ENCODE results near the gene ADORA2B. TPM values are rescaled to one million over a fixed set of nuclear protein-coding genes. Genes with fewer than 3 reads are reported as not detected.
"Not testable (repeated sequence)": the region's sequence is repeated elsewhere in the genome, so short reads cannot be mapped to it uniquely, and the experiment has no call there.

ADORA2B gene
- total and polyA plus RNA-seq, 2 experiments from 2014 or later = 3.3 to 7.9 TPM

DNA sequence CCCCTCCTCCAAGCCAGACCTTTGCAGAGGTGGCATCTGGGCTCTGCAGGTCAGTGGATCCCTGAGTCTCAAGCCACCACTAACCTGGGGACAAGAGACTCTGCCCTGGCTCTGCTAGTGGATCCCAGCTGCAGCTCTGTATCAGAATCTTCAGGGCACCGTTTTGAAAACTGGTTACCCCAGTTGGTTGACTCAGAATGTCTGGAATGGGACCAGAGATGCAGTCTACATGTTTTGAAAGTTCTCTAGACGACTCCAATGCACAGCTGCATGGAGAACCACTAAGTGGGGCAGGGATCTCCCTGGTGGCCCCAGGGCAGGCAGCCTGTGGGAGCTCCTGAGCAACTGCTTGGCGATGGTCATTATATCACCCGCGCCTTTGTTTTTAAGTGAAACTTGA lies 34.1 kb upstream of the ADORA2B start:
- Histone ChIP-seq H3K27ac (ENCODE audit: low read depth) (no peak overlapping the region), H4K20me1 (replicated peaks; ENCODE audit: insufficient read depth) (0 out of 2 replicates have a peak, but pooled peaks cover 3% of the 10 kb centered on the region), H2AFZ (peak overlapping the region; percentile 59; the same call in 1 of the 2 replicates), H3K4me3 (no peak overlapping the region), H3K36me3 (ENCODE audit: insufficient read depth) (no peaks in the 10 kb centered on the region), H3K4me1 (ENCODE audit: insufficient read depth) (peaks cover 9% of the 10 kb centered on the region; the same call in 1 of the 2 replicates), H3K9me2 (ENCODE audit: insufficient read depth) (no peaks in the 10 kb centered on the region), H3K79me2 (replicated peaks; ENCODE audit: insufficient read depth) (no peaks in the 10 kb centered on the region), H3K4me2 (no peak overlapping the region), H3K27me3 (ENCODE audit: insufficient read depth) (no peaks in the 10 kb centered on the region), H3F3A (replicated peaks; ENCODE audit: low read depth) (no peaks in the 10 kb centered on the region)
- ATAC-seq = no peak
- DNase-seq (ENCODE audit: low spot score) = no peak
- Mint-ChIP-seq H3K4me3 (no peak overlapping the region), H3K27ac (no peak overlapping the region), H3K9me3 (0 out of 3 replicates have a peak, but pooled peaks cover 3% of the 10 kb centered on the region), H3K4me1 (peaks cover 13% of the 10 kb centered on the region; the same call in 2 of the 3 replicates), H3K36me3 (ENCODE audit: low read depth) (no peaks in the 10 kb centered on the region), H3K27me3 (ENCODE audit: insufficient read depth, low read depth, poor library complexity) (peaks cover 3% of the 10 kb centered on the region)
- TF ChIP-seq POLR2AphosphoS5 (IDR thresholded peaks at IDR 0.05; ENCODE audit: low read depth) (no peak), STAT1 (IDR thresholded peaks at IDR 0.05; ENCODE audit: unreplicated experiment) (no peak), EZH2phosphoT487 (IDR thresholded peaks at IDR 0.05; ENCODE audit: unreplicated experiment) (no peak), REST (IDR thresholded peaks at IDR 0.05; ENCODE audit: unreplicated experiment) (no peak), JUNB (IDR thresholded peaks at IDR 0.05; ENCODE audit: unreplicated experiment) (no peak), ZNF114 (CRISPR knock-in tag; IDR thresholded peaks at IDR 0.05) (no peak), CREB1 (CRISPR knock-in tag; IDR thresholded peaks at IDR 0.05; ENCODE audit: low read depth) (no peak)
- TF ChIP-seq, protein P1, sequence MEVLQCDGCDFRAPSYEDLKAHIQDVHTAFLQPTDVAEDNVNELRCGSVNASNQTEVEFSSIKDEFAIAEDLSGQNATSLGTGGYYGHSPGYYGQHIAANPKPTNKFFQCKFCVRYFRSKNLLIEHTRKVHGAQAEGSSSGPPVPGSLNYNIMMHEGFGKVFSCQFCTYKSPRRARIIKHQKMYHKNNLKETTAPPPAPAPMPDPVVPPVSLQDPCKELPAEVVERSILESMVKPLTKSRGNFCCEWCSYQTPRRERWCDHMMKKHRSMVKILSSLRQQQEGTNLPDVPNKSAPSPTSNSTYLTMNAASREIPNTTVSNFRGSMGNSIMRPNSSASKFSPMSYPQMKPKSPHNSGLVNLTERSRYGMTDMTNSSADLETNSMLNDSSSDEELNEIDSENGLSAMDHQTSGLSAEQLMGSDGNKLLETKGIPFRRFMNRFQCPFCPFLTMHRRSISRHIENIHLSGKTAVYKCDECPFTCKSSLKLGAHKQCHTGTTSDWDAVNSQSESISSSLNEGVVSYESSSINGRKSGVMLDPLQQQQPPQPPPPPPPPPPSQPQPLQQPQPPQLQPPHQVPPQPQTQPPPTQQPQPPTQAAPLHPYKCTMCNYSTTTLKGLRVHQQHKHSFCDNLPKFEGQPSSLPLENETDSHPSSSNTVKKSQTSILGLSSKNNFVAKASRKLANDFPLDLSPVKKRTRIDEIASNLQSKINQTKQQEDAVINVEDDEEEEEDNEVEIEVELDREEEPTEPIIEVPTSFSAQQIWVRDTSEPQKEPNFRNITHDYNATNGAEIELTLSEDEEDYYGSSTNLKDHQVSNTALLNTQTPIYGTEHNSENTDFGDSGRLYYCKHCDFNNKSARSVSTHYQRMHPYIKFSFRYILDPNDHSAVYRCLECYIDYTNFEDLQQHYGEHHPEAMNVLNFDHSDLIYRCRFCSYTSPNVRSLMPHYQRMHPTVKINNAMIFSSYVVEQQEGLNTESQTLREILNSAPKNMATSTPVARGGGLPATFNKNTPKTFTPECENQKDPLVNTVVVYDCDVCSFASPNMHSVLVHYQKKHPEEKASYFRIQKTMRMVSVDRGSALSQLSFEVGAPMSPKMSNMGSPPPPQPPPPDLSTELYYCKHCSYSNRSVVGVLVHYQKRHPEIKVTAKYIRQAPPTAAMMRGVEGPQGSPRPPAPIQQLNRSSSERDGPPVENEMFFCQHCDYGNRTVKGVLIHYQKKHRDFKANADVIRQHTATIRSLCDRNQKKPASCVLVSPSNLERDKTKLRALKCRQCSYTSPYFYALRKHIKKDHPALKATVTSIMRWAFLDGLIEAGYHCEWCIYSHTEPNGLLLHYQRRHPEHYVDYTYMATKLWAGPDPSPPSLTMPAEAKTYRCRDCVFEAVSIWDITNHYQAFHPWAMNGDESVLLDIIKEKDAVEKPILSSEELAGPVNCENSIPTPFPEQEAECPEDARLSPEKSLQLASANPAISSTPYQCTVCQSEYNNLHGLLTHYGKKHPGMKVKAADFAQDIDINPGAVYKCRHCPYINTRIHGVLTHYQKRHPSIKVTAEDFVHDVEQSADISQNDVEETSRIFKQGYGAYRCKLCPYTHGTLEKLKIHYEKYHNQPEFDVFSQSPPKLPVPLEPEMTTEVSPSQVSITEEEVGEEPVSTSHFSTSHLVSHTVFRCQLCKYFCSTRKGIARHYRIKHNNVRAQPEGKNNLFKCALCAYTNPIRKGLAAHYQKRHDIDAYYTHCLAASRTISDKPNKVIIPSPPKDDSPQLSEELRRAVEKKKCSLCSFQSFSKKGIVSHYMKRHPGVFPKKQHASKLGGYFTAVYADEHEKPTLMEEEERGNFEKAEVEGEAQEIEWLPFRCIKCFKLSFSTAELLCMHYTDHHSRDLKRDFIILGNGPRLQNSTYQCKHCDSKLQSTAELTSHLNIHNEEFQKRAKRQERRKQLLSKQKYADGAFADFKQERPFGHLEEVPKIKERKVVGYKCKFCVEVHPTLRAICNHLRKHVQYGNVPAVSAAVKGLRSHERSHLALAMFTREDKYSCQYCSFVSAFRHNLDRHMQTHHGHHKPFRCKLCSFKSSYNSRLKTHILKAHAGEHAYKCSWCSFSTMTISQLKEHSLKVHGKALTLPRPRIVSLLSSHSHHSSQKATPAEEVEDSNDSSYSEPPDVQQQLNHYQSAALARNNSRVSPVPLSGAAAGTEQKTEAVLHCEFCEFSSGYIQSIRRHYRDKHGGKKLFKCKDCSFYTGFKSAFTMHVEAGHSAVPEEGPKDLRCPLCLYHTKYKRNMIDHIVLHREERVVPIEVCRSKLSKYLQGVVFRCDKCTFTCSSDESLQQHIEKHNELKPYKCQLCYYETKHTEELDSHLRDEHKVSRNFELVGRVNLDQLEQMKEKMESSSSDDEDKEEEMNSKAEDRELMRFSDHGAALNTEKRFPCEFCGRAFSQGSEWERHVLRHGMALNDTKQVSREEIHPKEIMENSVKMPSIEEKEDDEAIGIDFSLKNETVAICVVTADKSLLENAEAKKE (CRISPR knock-in tag; IDR thresholded peaks at IDR 0.05) = no peak
- TF ChIP-seq, protein P2, sequence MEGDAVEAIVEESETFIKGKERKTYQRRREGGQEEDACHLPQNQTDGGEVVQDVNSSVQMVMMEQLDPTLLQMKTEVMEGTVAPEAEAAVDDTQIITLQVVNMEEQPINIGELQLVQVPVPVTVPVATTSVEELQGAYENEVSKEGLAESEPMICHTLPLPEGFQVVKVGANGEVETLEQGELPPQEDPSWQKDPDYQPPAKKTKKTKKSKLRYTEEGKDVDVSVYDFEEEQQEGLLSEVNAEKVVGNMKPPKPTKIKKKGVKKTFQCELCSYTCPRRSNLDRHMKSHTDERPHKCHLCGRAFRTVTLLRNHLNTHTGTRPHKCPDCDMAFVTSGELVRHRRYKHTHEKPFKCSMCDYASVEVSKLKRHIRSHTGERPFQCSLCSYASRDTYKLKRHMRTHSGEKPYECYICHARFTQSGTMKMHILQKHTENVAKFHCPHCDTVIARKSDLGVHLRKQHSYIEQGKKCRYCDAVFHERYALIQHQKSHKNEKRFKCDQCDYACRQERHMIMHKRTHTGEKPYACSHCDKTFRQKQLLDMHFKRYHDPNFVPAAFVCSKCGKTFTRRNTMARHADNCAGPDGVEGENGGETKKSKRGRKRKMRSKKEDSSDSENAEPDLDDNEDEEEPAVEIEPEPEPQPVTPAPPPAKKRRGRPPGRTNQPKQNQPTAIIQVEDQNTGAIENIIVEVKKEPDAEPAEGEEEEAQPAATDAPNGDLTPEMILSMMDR (conservative IDR thresholded peaks at IDR 0.05; ENCODE audit: low read depth in 2 of 2) = no peak
- TF ChIP-seq, protein P3, sequence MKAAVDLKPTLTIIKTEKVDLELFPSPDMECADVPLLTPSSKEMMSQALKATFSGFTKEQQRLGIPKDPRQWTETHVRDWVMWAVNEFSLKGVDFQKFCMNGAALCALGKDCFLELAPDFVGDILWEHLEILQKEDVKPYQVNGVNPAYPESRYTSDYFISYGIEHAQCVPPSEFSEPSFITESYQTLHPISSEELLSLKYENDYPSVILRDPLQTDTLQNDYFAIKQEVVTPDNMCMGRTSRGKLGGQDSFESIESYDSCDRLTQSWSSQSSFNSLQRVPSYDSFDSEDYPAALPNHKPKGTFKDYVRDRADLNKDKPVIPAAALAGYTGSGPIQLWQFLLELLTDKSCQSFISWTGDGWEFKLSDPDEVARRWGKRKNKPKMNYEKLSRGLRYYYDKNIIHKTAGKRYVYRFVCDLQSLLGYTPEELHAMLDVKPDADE (IDR thresholded peaks at IDR 0.05) = no peak

GRCh38 chr17:15911701-15912100 lies 33.2 kb upstream of the ADORA2B start:
- H3K4me3 Mint-ChIP-seq; H3K4me1 ChIP-seq (ENCODE audit: insufficient read depth); H3K27ac ChIP-seq (ENCODE audit: low read depth); H3K79me2 ChIP-seq (replicated peaks; ENCODE audit: insufficient read depth); H3K4me2 ChIP-seq; H3K36me3 ChIP-seq (ENCODE audit: insufficient read depth); H2AFZ ChIP-seq; H3K27me3 ChIP-seq (ENCODE audit: insufficient read depth); H3K36me3 Mint-ChIP-seq (ENCODE audit: low read depth); H3K9me2 ChIP-seq (ENCODE audit: insufficient read depth); DNase-seq (ENCODE audit: low spot score); H3K27me3 Mint-ChIP-seq (ENCODE audit: insufficient read depth, low read depth, poor library complexity); H3K27ac Mint-ChIP-seq; H3K9me3 Mint-ChIP-seq; ATAC-seq; H4K20me1 ChIP-seq (replicated peaks; ENCODE audit: insufficient read depth); H3K4me3 ChIP-seq; H3F3A ChIP-seq (replicated peaks; ENCODE audit: low read depth): not testable (repeated sequence)
- H3K4me1 Mint-ChIP-seq = peaks cover 13% of the 10 kb centered on the region; the same call in 2 of the 3 replicates
